Sigmoid colon (tissue), 7 donors: ENCODE data around the gene PPP1R9B. TPM values are rescaled to one million over a fixed set of nuclear protein-coding genes. Genes with fewer than 3 reads are reported as not detected.
A peak's percentile ranks its signal among the peaks of the same experiment; 100 is the strongest.

Experiments used
- DNase-seq: peaks from one replicate; pipeline ENCODE4 v3.0.0-alpha.2; 2019
- H3K27ac ChIP-seq, 4 donors: fragments of 200-600 bp; sonication (generic); one replicate each; pipeline ENCODE4 v1.5.1; 2016 to 2019; ENCODE audit warnings: mild to moderate bottlenecking in 1 of 4
- H3K27me3 ChIP-seq, 3 donors: fragments of 200-600 bp; sonication (generic); one replicate each; pipeline ENCODE4 v1.5.1; 2019; ENCODE audit warnings: mild to moderate bottlenecking in 1 of 3
- H3K36me3 ChIP-seq, 4 donors: fragments of 200-600 bp; sonication (generic); one replicate each; pipeline ENCODE4 v1.5.1; 2016 to 2019
- H3K4me1 ChIP-seq, 4 donors: fragments of 200-600 bp; sonication (generic); one replicate each; pipeline ENCODE4 v1.5.1; 2017 to 2019
- H3K4me3 ChIP-seq, 4 donors: fragments of 200-600 bp; sonication (generic); one replicate each; pipeline ENCODE4 v1.5.1; 2017 to 2019; ENCODE audit warnings: mild to moderate bottlenecking in 2 of 4, moderate library complexity in 1 of 4
- H3K9me3 ChIP-seq, 4 donors: fragments of 200-600 bp in 3 of 4; sonication (generic) in 3 of 4; one replicate each; pipeline versions ENCODE4 v1.5.1 to v1.6.1; 2013 to 2019
- EP300 ChIP-seq, 4 donors: sonication (generic); formaldehyde crosslinking; IDR thresholded peaks; one replicate each; pipeline ENCODE4 v1.6.1; 2017; ENCODE audit warnings: antibody characterized with exemption in 4 of 4
- POLR2A ChIP-seq, 2 donors: fragments of 450-650 bp; IDR thresholded peaks; one replicate each; pipeline ENCODE4 v1.6.1; 2016; ENCODE audit warnings: antibody characterized with exemption in 2 of 2, mild to moderate bottlenecking in 2 of 2, moderate library complexity in 2 of 2
- POLR2AphosphoS5 ChIP-seq, 4 donors: sonication (generic); formaldehyde crosslinking; IDR thresholded peaks; one replicate each; pipeline ENCODE4 v1.6.1; 2017; ENCODE audit warnings: antibody characterized with exemption in 4 of 4
- WGBS, 2 donors: extraction: QIAGEN DNeasy Blood & Tissue Kit; methylation state at CpG; one replicate each; pipeline ENCODE4 v1.1.7; 2013; 5-methylcytosine and 5-hydroxymethylcytosine counted together
- intact Hi-C: fragments of 100-400 bp; cut with DNase I; formaldehyde crosslinking; loops from one replicate; pipeline ENCODE4 v1.15.1; 2023
- polyA plus RNA-seq, 3 donors: library from polyadenylated mRNA; stranded (reverse); fragments of 200-250 nt; gene quantifications; one replicate each; pipeline ENCODE4 v1.2.3, GENCODE V29; 2013
- total RNA-seq, 4 donors: library from RNA; depleted of rRNA; stranded (reverse); fragments of >200 nt; gene quantifications; one replicate each; pipeline ENCODE4 v1.1.0, GENCODE V29; 2016
- TF ChIP-seq, protein P1 (sequence below), 4 experiments: fragments of 450-650 bp in 3 of 4; fragments of 200-600 bp in 1 of 4; IDR thresholded peaks; one replicate each; pipeline ENCODE4 v1.5.1; 2016 to 2019; ENCODE audit warnings: antibody characterized with exemption in 4 of 4, mild to moderate bottlenecking in 3 of 4, moderate library complexity in 2 of 4
- donor health status: healthy with polysubstance abuse.
- donor health status: Bipolar disorder and iron deficiency.
- donor health status: healthy.

PPP1R9B gene
- total and polyA plus RNA-seq, 7 donors, result 9.0 to 38.7 (median 16.8) TPM

DNA sequence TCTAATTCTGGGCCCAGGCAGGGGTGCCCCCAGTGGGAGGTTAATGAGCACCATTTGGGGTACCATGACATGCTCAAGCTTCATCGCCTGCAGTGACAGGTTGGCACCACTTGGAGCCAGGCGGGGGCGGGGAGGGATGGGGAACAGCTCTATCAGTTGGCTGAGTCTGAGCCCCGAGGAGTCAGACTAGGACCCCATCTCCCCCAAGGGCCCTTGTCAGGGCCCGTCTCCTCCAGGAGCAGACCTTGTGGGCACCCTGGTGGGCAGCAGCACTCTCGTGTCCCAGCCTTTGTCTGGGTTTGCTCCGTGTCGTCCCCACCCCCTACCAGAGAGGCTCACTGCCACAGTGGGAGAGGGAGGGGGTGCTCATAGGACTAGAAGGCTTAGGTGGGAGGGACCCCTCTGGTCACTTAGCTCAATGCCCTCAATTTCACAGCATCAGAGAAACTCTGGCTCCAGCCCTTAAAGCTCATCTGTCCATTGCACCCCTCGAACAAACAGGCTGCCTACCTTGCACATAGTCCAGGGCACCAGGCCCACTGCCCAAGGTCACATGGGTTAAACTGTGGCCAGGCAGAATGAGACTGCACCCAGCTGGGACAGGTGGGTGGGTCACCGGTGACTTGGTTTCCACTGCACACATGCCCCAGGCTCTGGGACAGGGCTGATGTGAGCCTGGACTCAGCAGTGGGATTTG lies 4.1 kb downstream of the PPP1R9B start:
- intact Hi-C loops, result no loop called here
- no peak for TF ChIP-seq POLR2A (IDR thresholded peaks at IDR 0.05)
- TF ChIP-seq EP300 (IDR thresholded peaks at IDR 0.05), result no peak
- TF ChIP-seq, protein P1, sequence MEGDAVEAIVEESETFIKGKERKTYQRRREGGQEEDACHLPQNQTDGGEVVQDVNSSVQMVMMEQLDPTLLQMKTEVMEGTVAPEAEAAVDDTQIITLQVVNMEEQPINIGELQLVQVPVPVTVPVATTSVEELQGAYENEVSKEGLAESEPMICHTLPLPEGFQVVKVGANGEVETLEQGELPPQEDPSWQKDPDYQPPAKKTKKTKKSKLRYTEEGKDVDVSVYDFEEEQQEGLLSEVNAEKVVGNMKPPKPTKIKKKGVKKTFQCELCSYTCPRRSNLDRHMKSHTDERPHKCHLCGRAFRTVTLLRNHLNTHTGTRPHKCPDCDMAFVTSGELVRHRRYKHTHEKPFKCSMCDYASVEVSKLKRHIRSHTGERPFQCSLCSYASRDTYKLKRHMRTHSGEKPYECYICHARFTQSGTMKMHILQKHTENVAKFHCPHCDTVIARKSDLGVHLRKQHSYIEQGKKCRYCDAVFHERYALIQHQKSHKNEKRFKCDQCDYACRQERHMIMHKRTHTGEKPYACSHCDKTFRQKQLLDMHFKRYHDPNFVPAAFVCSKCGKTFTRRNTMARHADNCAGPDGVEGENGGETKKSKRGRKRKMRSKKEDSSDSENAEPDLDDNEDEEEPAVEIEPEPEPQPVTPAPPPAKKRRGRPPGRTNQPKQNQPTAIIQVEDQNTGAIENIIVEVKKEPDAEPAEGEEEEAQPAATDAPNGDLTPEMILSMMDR (IDR thresholded peaks at IDR 0.05), result no peak
- TF ChIP-seq POLR2AphosphoS5 (IDR thresholded peaks at IDR 0.05), result no peak
- no peaks in the 10 kb centered on the region for H3K27me3 ChIP-seq
- peaks cover 7 to 39% (median 23%) of the 10 kb centered on the region in 4 donors for H3K36me3 ChIP-seq
- H3K27ac ChIP-seq, result peak overlapping the region; percentile 89 to 95 (median 92)
- no peaks in the 10 kb centered on the region for H3K9me3 ChIP-seq
- no peak for DNase-seq
- peak overlapping the region in 2 of 4 donors; percentile 89 to 92 for H3K4me3 ChIP-seq
- WGBS, 2 donors, result 77 to 79% methylated on average over 10 of the region's 10 CpGs
- H3K4me1 ChIP-seq, result peaks cover 0 to 53% (median 43%) of the 10 kb centered on the region in 4 donors

DNA sequence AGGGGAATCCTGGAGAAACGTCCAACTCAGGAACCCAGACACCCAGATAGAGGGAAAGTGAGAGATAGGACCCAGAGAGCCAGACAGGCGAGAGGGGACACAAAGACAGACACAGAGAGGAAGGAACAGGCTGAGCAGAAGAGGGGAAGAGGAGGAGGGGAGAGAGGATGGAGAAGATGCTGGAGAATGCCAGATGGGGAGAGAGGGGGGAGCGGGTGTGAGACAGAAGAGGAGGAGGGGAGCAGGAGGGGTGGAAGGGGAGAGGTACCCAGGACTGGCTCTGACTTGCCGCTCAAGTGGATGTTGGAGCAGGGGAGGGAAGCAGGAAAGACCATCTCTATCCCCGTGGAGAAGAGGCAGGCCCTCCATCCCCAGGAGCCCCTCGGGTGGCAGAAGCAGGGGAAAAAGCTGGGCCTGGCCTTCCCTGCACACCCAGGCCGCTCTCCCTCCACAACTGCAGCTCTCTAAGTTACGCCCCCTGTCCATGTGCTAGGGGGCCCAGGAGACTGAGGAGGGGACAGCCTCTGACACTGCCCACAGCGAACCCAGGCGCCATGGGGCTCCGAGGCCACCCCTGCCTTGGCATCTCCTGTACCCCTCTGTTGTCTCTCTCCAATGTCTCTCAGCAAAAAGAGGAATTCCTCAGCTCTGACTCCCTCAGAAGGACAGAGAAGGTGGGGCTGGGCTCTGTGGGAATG lies 4.8 kb downstream of the PPP1R9B start:
- TF ChIP-seq, protein P1 (IDR thresholded peaks at IDR 0.05), result no peak
- no peak for TF ChIP-seq POLR2A (IDR thresholded peaks at IDR 0.05)
- TF ChIP-seq EP300 (IDR thresholded peaks at IDR 0.05), result no peak
- TF ChIP-seq POLR2AphosphoS5 (IDR thresholded peaks at IDR 0.05), result no peak
- H3K27me3 ChIP-seq, result no peaks in the 10 kb centered on the region
- peak overlapping the region; percentile 89 to 95 (median 92) for H3K27ac ChIP-seq
- no peak for DNase-seq
- WGBS, 2 donors, result 74 to 84% methylated on average over 11 of the region's 11 CpGs
- H3K9me3 ChIP-seq, result no peaks in the 10 kb centered on the region
- peaks cover 0 to 49% (median 41%) of the 10 kb centered on the region in 4 donors for H3K4me1 ChIP-seq
- intact Hi-C loops, result no loop called here
- peak overlapping the region in 1 of 4 donors; percentile 89 for H3K4me3 ChIP-seq
- peaks cover 10 to 46% (median 28%) of the 10 kb centered on the region in 4 donors for H3K36me3 ChIP-seq

DNA sequence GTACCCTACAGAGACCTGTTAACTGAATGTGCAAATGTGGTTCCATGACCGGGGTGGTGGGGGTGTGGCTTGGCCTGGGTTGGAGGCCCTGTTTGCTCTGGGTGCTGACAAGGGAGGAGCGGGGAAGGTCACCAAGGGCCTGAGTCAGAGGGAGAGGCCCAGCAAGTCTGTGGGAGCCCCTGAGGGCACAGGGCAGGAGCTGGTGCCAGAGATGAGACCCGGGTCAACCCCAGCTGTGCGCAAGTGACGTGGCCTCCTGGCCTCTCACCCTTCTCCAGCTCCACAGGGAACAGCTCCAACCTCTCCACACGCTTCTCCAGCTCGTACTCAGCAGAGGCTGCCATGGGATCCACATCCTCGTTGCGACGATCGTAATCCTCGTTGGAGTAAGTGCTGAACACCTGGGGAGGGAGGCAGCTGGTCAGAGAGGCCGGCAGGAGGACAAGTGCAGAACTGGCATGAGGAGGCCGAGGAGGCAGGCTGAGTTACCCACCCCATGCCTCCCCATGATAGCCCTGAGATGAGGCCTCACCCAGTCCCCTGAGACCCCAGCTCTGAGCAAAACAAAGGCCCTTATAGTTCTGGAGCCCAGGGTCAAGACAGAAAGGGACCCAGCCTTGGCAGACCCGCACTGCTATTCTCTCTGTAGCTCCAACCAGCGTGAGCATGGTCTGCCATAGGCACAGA lies 5.5 kb downstream of the PPP1R9B start:
- intact Hi-C loops, result no loop called here
- WGBS, 2 donors, result 81 to 83% methylated on average over 16 of the region's 16 CpGs
- Histone ChIP-seq H3K36me3 (peaks cover 17 to 52% (median 29%) of the 10 kb centered on the region in 4 donors), H3K4me1 (peaks cover 0 to 54% (median 45%) of the 10 kb centered on the region in 4 donors), H3K9me3 (no peaks in the 10 kb centered on the region), H3K27me3 (no peaks in the 10 kb centered on the region), H3K4me3 (no peak overlapping the region), H3K27ac (peak overlapping the region in 3 of 4 donors; percentile 89 to 95 (median 92))
- TF ChIP-seq, protein P1 (IDR thresholded peaks at IDR 0.05), result no peak
- TF ChIP-seq POLR2AphosphoS5 (IDR thresholded peaks at IDR 0.05), result no peak
- DNase-seq, result no peak

DNA sequence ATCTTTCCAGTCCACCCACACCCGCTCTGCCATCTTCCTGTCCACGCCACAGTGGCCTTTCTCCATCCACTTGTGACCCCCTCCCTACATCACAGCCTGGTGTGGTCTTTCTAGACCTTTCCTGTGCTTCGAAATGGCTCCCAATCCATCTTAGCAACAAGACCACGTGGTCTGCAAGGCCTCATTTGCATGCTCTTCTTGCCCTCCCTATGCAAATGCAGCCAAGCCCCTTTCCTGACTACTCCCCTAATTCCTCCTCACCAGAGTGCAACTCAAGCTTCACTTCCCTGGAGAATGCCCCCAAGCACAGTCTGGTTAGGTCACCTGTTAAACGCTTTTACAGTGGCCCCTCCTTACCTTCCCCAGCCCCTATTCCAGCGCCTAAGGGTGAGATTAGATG lies 6.1 kb downstream of the PPP1R9B start:
- Histone ChIP-seq H3K27ac (no peak overlapping the region), H3K9me3 (no peaks in the 10 kb centered on the region), H3K4me1 (peaks cover 0 to 49% (median 42%) of the 10 kb centered on the region in 4 donors), H3K4me3 (no peak overlapping the region), H3K27me3 (no peaks in the 10 kb centered on the region), H3K36me3 (peaks cover 20 to 56% (median 32%) of the 10 kb centered on the region in 4 donors)
- DNase-seq, result no peak
- WGBS, 2 donors, result 81 to 82% methylated on average over 6 of the region's 6 CpGs
- TF ChIP-seq POLR2A (IDR thresholded peaks at IDR 0.05), result no peak
- intact Hi-C loops, result no loop called here
